Skeletal muscle satellite cell (primary cell): Measurements from ENCODE around the gene BCAP29.
A peak's percentile ranks its signal among the peaks of the same experiment; 100 is the strongest.

Source experiments
- H3K27me3 ChIP-seq: 2 replicates; pipeline ENCODE4 v1.7.0; 2013; ENCODE audit warnings: low read length; ENCODE audit not compliant: control insufficient read depth, insufficient read depth
- H3K36me3 ChIP-seq: 2 replicates; pipeline ENCODE4 v1.7.0; 2013; ENCODE audit warnings: mild to moderate bottlenecking, control low read depth, low read length; ENCODE audit not compliant: insufficient read depth
- H3K4me1 ChIP-seq: 2 replicates; pipeline ENCODE4 v1.7.0; 2013; ENCODE audit warnings: low read length; ENCODE audit not compliant: control insufficient read depth, insufficient read depth
- H3K4me2 ChIP-seq: 2 replicates; pipeline ENCODE4 v1.7.0; 2013; ENCODE audit warnings: mild to moderate bottlenecking, low read length
- H3K4me3 ChIP-seq: 2 replicates; pipeline ENCODE4 v1.7.0; 2013; ENCODE audit warnings: low read length
- H3K9ac ChIP-seq: 2 replicates; pipeline ENCODE4 v1.7.0; 2013; ENCODE audit warnings: mild to moderate bottlenecking, low read depth, low read length, moderate library complexity
- H3K9me3 ChIP-seq: replicated peaks from 2 replicates; pipeline ENCODE4 v1.7.0; 2013; ENCODE audit warnings: mild to moderate bottlenecking, control low read depth, low read length

BCAP29 gene

GRCh38 chr7:107588529-107589130 is 8.6 kb downstream of the BCAP29 start:
- H3K4me2 ChIP-seq, result no peak overlapping the region
- no peaks in the 10 kb centered on the region for H3K4me1 ChIP-seq
- H3K9ac ChIP-seq, result no peak overlapping the region
- no peaks in the 10 kb centered on the region for H3K27me3 ChIP-seq
- H3K36me3 ChIP-seq, result peaks cover 4% of the 10 kb centered on the region
- H3K4me3 ChIP-seq, result no peak overlapping the region
- H3K9me3 ChIP-seq, result no peaks in the 10 kb centered on the region

GRCh38 chr7:107591421-107591820 is 11.4 kb downstream of the BCAP29 start:
- Histone ChIP-seq H3K9me3 (no peaks in the 10 kb centered on the region), H3K4me1 (peaks cover 14% of the 10 kb centered on the region), H3K4me3 (no peak overlapping the region), H3K36me3 (no peaks in the 10 kb centered on the region), H3K27me3 (no peaks in the 10 kb centered on the region), H3K4me2 (no peak overlapping the region), H3K9ac (no peak overlapping the region)

GRCh38 chr7:107592361-107593024 is 12.4 kb downstream of the BCAP29 start:
- no peaks in the 10 kb centered on the region for H3K27me3 ChIP-seq
- H3K4me3 ChIP-seq, result no peak overlapping the region
- no peak overlapping the region for H3K4me2 ChIP-seq
- no peak overlapping the region for H3K9ac ChIP-seq
- no peaks in the 10 kb centered on the region for H3K9me3 ChIP-seq
- peaks cover 17% of the 10 kb centered on the region for H3K4me1 ChIP-seq
- H3K36me3 ChIP-seq, result peaks cover 8% of the 10 kb centered on the region

GRCh38 chr7:107593025-107593410 is 13.0 kb downstream of the BCAP29 start:
- no peak overlapping the region for H3K4me2 ChIP-seq
- H3K27me3 ChIP-seq, result no peaks in the 10 kb centered on the region
- H3K9ac ChIP-seq, result no peak overlapping the region
- H3K9me3 ChIP-seq, result no peaks in the 10 kb centered on the region
- peaks cover 13% of the 10 kb centered on the region for H3K36me3 ChIP-seq
- H3K4me1 ChIP-seq, result peaks cover 17% of the 10 kb centered on the region
- no peak overlapping the region for H3K4me3 ChIP-seq

- peak overlapping the region; percentile 51 for H3K9ac ChIP-seq
- H3K4me3 ChIP-seq, result peak overlapping the region; percentile 8
- H3K4me1 ChIP-seq, result peaks cover 17% of the 10 kb centered on the region
- H3K9me3 ChIP-seq, result no peaks in the 10 kb centered on the region
- H3K36me3 ChIP-seq, result peaks cover 18% of the 10 kb centered on the region
- H3K4me2 ChIP-seq, result peak overlapping the region; percentile 51
- no peaks in the 10 kb centered on the region for H3K27me3 ChIP-seq
These were observed 15.1 kb downstream of the BCAP29 start for GRCh38 chr7:107594961-107595737.

GRCh38 chr7:107596881-107597581 is 17.0 kb downstream of the BCAP29 start:
- Histone ChIP-seq H3K27me3 (no peaks in the 10 kb centered on the region), H3K4me2 (no peak overlapping the region), H3K9me3 (no peaks in the 10 kb centered on the region), H3K4me1 (peaks cover 17% of the 10 kb centered on the region), H3K4me3 (no peak overlapping the region), H3K36me3 (peaks cover 36% of the 10 kb centered on the region), H3K9ac (no peak overlapping the region)

GRCh38 chr7:107597582-107597916 is 17.5 kb downstream of the BCAP29 start:
- H3K9me3 ChIP-seq, result no peaks in the 10 kb centered on the region
- H3K4me1 ChIP-seq, result peaks cover 17% of the 10 kb centered on the region
- no peak overlapping the region for H3K4me2 ChIP-seq
- no peaks in the 10 kb centered on the region for H3K27me3 ChIP-seq
- H3K36me3 ChIP-seq, result peaks cover 39% of the 10 kb centered on the region
- no peak overlapping the region for H3K4me3 ChIP-seq
- no peak overlapping the region for H3K9ac ChIP-seq

- no peak overlapping the region for H3K9ac ChIP-seq
- H3K9me3 ChIP-seq, result no peaks in the 10 kb centered on the region
- H3K4me3 ChIP-seq, result no peak overlapping the region
- H3K4me2 ChIP-seq, result no peak overlapping the region
- H3K27me3 ChIP-seq, result no peaks in the 10 kb centered on the region
- peaks cover 17% of the 10 kb centered on the region for H3K4me1 ChIP-seq
- peaks cover 39% of the 10 kb centered on the region for H3K36me3 ChIP-seq
These were observed 17.9 kb downstream of the BCAP29 start for GRCh38 chr7:107597953-107598352.

GRCh38 chr7:107599262-107599661 is 19.2 kb downstream of the BCAP29 start:
- H3K4me2 ChIP-seq, result no peak overlapping the region
- no peaks in the 10 kb centered on the region for H3K27me3 ChIP-seq
- H3K4me1 ChIP-seq, result peaks cover 17% of the 10 kb centered on the region
- H3K4me3 ChIP-seq, result no peak overlapping the region
- H3K9ac ChIP-seq, result no peak overlapping the region
- H3K9me3 ChIP-seq, result no peaks in the 10 kb centered on the region
- H3K36me3 ChIP-seq, result peaks cover 44% of the 10 kb centered on the region

GRCh38 chr7:107600816-107601215 is 20.8 kb downstream of the BCAP29 start:
- no peaks in the 10 kb centered on the region for H3K9me3 ChIP-seq
- H3K9ac ChIP-seq, result no peak overlapping the region
- no peaks in the 10 kb centered on the region for H3K27me3 ChIP-seq
- H3K4me3 ChIP-seq, result no peak overlapping the region
- peaks cover 44% of the 10 kb centered on the region for H3K36me3 ChIP-seq
- H3K4me2 ChIP-seq, result no peak overlapping the region
- H3K4me1 ChIP-seq, result peaks cover 6% of the 10 kb centered on the region

GRCh38 chr7:107605218-107605815 is 25.3 kb downstream of the BCAP29 start:
- no peaks in the 10 kb centered on the region for H3K9me3 ChIP-seq
- no peak overlapping the region for H3K4me2 ChIP-seq
- no peak overlapping the region for H3K9ac ChIP-seq
- H3K27me3 ChIP-seq, result no peaks in the 10 kb centered on the region
- H3K4me1 ChIP-seq, result no peaks in the 10 kb centered on the region
- peaks cover 29% of the 10 kb centered on the region for H3K36me3 ChIP-seq
- no peak overlapping the region for H3K4me3 ChIP-seq
